Mononuclear cell (primary cell): ENCODE measurements around the gene EGR4. TPM values are rescaled to one million over a fixed set of nuclear protein-coding genes. Genes with fewer than 3 reads are reported as not detected.

ENCODE experiments used
- H3K27me3 ChIP-seq: 2 replicates; pipeline ENCODE4 v1.6.0; 2011; ENCODE audit warnings: low read length, control low read depth; ENCODE audit not compliant: insufficient read depth
- H3K4me1 ChIP-seq: 2 replicates; pipeline ENCODE4 v1.5.1; 2011; ENCODE audit warnings: mild to moderate bottlenecking, low read length, control low read depth; ENCODE audit not compliant: insufficient read depth
- H3K4me3 ChIP-seq: 2 replicates; pipeline ENCODE4 v1.5.1; 2011; ENCODE audit warnings: mild to moderate bottlenecking, low read length, moderate library complexity
- H3K9me3 ChIP-seq: 2 replicates; pipeline ENCODE4 v1.5.1; 2011; ENCODE audit warnings: low read depth, mild to moderate bottlenecking, control low read depth, low read length
- total RNA-seq: library from RNA; depleted of rRNA; stranded (reverse); fragments of >200 nt; gene quantifications from one replicate; pipeline ENCODE4 v1.2.3, GENCODE V29; 2012

Gene EGR4
- 0.52 TPM for total RNA-seq

- peak within 1 kb of the TSS; percentile 30 for H3K4me3 ChIP-seq
- peaks cover 92% of the 10 kb centered on the region for H3K27me3 ChIP-seq
- peaks cover 30% of the 10 kb centered on the region for H3K4me1 ChIP-seq
- peaks cover 4% of the 10 kb centered on the region for H3K9me3 ChIP-seq
These were observed at the start of gene EGR4 for GRCh38 chr2:73293534-73294171. TSS of gene EGR4 (minus strand) at chr2:73293548. CDS start at chr2:73293317, 231 bp downstream.

GRCh38 chr2:73341039-73341438 lies 47.7 kb upstream of the EGR4 start:
- no peaks in the 10 kb centered on the region for H3K9me3 ChIP-seq
- no peak overlapping the region for H3K4me3 ChIP-seq
- H3K4me1 ChIP-seq: no peaks in the 10 kb centered on the region
- no peaks in the 10 kb centered on the region for H3K27me3 ChIP-seq

GRCh38 chr2:73339201-73339600 lies 45.9 kb upstream of the EGR4 start:
- H3K4me1 ChIP-seq: no peaks in the 10 kb centered on the region
- H3K27me3 ChIP-seq: no peaks in the 10 kb centered on the region
- peaks cover under 1% of the 10 kb centered on the region for H3K9me3 ChIP-seq
- H3K4me3 ChIP-seq: no peak overlapping the region

GRCh38 chr2:73337828-73338227 lies 44.5 kb upstream of the EGR4 start:
- no peaks in the 10 kb centered on the region for H3K27me3 ChIP-seq
- H3K4me3 ChIP-seq: no peak overlapping the region
- peaks cover 4% of the 10 kb centered on the region for H3K9me3 ChIP-seq
- no peaks in the 10 kb centered on the region for H3K4me1 ChIP-seq

DNA sequence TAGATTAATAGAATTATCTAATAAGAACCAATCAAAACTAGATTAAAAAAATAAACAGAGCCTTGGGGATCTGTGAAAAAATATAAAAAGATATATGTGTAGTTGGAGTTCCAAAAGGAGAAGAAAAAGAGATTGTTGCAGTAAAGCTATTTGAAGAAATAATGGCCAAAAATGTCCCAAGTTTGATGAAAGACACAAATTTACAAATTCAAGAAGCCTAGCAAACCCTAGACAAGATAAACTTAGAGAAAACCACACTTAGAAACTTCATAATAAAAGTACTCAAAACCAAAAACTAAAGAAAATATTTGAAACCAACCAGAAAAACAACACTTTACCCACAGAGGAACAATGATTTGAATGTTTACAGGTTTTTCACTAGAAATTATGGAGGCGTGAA lies 41.3 kb upstream of the EGR4 start:
- H3K27me3 ChIP-seq: no peaks in the 10 kb centered on the region
- H3K9me3 ChIP-seq: peaks cover 4% of the 10 kb centered on the region

GRCh38 chr2:73334045-73334444 lies 40.7 kb upstream of the EGR4 start:
- H3K4me1 ChIP-seq: no peaks in the 10 kb centered on the region
- H3K9me3 ChIP-seq: peaks cover 4% of the 10 kb centered on the region
- no peaks in the 10 kb centered on the region for H3K27me3 ChIP-seq
- no peak overlapping the region for H3K4me3 ChIP-seq

More for the DNA sequence above, 41.3 kb upstream of the EGR4 start:
- no peak overlapping the region for H3K4me3 ChIP-seq
- H3K4me1 ChIP-seq: no peaks in the 10 kb centered on the region

- H3K9me3 ChIP-seq: peaks cover 4% of the 10 kb centered on the region
- H3K27me3 ChIP-seq: no peaks in the 10 kb centered on the region
- H3K4me1 ChIP-seq: no peaks in the 10 kb centered on the region
- no peak overlapping the region for H3K4me3 ChIP-seq
These were observed 40.2 kb upstream of the EGR4 start for GRCh38 chr2:73333564-73333963.

GRCh38 chr2:73324126-73324725 lies 30.9 kb upstream of the EGR4 start:
- Histone ChIP-seq H3K9me3 (no peaks in the 10 kb centered on the region), H3K4me3 (no peak overlapping the region), H3K4me1 (no peaks in the 10 kb centered on the region), H3K27me3 (peaks cover 24% of the 10 kb centered on the region)

DNA sequence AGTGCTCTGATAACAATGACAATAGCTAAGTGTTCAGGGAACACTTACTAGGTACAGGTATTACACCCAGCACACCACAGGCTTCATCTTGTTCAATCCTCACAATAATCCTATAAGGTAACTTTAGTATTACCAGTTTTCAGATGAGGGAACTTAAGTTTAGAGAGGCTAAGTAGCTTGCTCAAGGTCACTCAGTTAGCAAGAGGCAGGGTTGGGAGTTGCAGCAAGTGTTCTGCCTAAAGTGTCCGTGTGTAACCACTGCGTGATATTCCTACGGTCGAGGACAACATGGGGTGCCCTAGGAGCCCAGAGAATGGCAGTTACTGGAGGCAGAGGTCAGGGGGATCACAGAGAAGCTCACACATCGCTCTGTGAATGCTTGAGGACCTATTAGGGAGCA lies 30.2 kb upstream of the EGR4 start:
- H3K4me1 ChIP-seq: no peaks in the 10 kb centered on the region
- H3K4me3 ChIP-seq: no peak overlapping the region
- no peaks in the 10 kb centered on the region for H3K9me3 ChIP-seq
- H3K27me3 ChIP-seq: peaks cover 24% of the 10 kb centered on the region

- Histone ChIP-seq H3K9me3 (no peaks in the 10 kb centered on the region), H3K4me3 (no peak overlapping the region), H3K27me3 (no peaks in the 10 kb centered on the region), H3K4me1 (no peaks in the 10 kb centered on the region)
These were observed 21.1 kb upstream of the EGR4 start for GRCh38 chr2:73314441-73314840.

DNA sequence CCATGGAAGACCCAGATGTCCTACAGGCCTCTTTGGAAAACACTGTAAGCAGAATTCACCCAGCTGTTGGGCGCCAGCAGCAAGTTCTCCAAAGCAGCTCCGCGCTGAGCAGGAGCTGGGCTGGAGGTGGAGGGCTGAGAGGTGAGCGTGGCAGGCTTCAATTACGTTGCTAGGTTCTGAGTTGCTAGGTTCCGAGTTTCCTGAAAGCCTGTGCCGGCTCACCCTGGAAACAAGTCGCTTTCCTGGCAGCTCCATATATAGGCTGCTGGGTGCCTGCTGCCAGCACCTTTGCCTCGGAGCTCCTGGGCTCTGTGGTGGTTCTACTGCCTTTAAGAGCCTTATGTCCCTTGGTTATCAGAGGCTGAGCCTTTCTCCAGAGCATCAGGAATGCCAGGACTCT lies 14.4 kb upstream of the EGR4 start:
- Histone ChIP-seq H3K9me3 (no peaks in the 10 kb centered on the region), H3K4me1 (no peaks in the 10 kb centered on the region), H3K4me3 (no peak overlapping the region), H3K27me3 (peaks cover 13% of the 10 kb centered on the region)

- H3K9me3 ChIP-seq: no peaks in the 10 kb centered on the region
- H3K4me1 ChIP-seq: no peaks in the 10 kb centered on the region
- peaks cover 32% of the 10 kb centered on the region for H3K27me3 ChIP-seq
- H3K4me3 ChIP-seq: no peak overlapping the region
These were observed 8.3 kb upstream of the EGR4 start for GRCh38 chr2:73301636-73302035.

DNA sequence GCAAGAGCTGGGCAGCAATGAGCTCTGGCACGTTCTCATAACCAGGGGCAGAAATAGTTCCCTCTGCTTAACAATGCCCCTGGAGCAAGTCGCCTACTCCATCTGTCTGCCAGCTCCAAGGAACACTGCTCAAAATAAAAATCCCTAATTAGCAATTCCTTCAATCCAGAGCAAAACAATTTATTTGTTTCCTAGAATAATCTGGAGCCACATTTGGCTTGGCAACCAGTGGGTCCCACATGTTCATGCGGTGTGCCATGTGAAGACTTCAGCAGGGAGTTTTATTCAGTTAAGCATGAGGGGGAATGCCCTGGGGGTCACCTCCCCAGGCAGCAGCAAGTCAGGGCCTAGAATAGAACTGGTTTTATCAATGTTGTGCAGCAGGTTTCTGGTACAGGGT lies 7.6 kb upstream of the EGR4 start:
- Histone ChIP-seq H3K9me3 (no peaks in the 10 kb centered on the region), H3K27me3 (peaks cover 39% of the 10 kb centered on the region), H3K4me1 (no peaks in the 10 kb centered on the region), H3K4me3 (no peak overlapping the region)

DNA sequence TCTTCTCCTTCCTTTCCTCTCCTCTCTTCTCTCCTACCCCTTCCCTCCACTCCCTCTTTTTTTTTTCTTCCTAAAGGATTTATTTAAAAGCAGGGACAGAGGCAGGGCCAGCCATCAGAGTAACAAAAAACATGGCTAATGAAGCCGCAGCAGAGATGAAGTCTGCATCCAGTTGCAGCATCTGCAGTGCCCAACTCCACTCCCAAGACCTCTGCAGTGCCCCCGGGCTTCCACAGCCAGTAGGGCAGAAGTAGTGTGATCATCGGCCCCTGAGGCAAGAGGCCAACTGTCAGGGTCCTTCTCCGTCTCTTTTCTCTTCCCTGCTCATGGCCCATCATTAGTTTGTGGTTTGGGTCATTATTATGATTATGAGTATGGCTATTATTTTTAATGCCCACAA lies 4.2 kb upstream of the EGR4 start:
- peaks cover 66% of the 10 kb centered on the region for H3K27me3 ChIP-seq
- H3K4me1 ChIP-seq: peaks cover 14% of the 10 kb centered on the region
- peaks cover 4% of the 10 kb centered on the region for H3K9me3 ChIP-seq
- no peak overlapping the region for H3K4me3 ChIP-seq

- peaks cover 4% of the 10 kb centered on the region for H3K9me3 ChIP-seq
- H3K27me3 ChIP-seq: peaks cover 70% of the 10 kb centered on the region
- no peak overlapping the region for H3K4me3 ChIP-seq
- peaks cover 16% of the 10 kb centered on the region for H3K4me1 ChIP-seq
These were observed 3.8 kb upstream of the EGR4 start for GRCh38 chr2:73297151-73297559.
